GM18870 (cell line): Measurements from ENCODE around the gene LYST.
"Not testable (repeated sequence)": the region's sequence is repeated elsewhere in the genome, so short reads cannot be mapped to it uniquely, and the experiment has no call there.

ENCODE experiments used
- ATAC-seq: cut with Tn5 transposase; IDR thresholded peaks from one replicate; pipeline ENCODE4 v1.9.1; 2021; ENCODE audit warnings: moderate library complexity; ENCODE audit not compliant: unreplicated experiment

LYST gene

DNA sequence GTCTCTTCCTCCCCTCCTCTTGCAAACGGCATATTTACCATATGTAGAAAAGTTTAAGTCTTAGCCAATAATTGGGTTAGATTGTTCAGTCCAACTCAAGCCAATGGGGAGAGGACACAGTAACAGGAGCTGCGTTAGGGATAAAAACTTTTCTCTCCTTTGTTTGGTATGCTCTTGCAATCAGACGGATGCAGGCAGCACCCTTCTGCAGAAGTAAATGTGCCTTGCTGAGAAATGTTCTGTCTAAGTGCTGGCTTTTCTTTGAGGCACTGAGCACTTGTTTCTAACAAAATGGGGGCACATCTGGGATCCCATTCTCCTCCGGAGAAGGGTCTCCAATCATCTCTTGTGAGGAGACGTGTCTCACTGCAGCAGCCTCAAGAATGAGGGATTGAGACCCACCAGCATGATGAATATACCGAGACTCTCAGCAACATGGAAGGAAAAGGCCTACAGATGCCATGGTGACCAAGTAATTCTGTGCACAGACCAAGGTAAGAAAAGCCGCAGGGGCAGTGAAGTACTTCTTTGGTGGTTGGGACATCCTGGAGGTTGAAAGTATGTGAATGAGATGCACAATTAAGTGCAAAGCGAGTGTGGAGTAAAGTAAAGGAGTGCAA, 196.4 kb downstream of the LYST start:
- ATAC-seq, result no peak

GRCh38 chr1:235669277-235669676, 197.4 kb downstream of the LYST start:
- no peak for ATAC-seq

- no peak for ATAC-seq
Measured at GRCh38 chr1:235663628-235664027, 203.1 kb downstream of the LYST start.

GRCh38 chr1:235661568-235661967, 205.1 kb downstream of the LYST start:
- ATAC-seq, result no peak

DNA sequence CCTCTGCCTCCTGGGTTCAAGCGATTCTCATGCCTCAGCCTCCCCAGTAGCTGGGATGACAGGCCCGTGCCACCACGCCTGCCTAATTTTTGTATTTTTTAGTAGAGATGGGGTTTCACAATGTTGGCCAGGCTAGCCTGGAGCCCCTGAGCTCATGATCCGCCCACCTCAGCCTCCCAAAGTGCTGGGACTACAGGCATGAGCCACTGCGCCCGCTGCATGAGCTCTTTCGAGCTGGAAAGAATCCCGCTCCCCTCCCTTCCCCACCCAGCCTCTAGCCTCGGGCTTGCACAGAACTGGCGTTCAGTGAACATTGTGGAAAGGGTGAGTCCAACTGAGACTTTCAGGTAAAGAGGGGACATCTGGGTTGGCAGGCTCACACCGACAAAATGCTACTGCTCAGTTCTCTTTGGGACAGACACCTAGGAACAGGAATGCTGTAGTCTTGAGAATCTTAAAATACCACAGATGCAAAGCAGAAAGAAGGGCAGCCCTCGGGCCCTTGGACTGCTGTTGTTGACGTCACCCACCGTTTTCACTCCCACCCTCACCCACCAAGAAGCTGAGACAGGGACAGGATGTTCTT, 207.4 kb downstream of the LYST start:
- no peak for ATAC-seq

- ATAC-seq, result no peak
Measured at GRCh38 chr1:235657747-235658526, 208.8 kb downstream of the LYST start.

DNA sequence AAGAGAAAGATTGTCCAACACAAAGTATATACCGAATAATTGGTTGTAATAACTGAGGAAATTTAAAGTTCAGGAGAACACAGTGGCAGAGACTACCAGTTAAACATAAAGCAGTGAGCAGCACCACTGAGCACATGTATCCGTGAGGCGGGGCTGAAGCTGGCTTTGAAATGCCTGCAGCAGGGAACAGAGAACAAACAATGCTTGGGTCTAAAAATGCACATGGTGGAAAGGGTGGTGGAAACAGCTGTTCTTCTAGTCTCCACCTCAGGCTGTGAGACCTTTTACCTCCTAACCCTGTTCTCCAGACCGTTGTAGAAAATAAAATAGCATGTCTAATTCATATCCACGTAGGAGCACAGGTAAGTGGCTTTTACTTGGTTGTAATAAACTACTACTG, 209.4 kb downstream of the LYST start:
- no peak for ATAC-seq

DNA sequence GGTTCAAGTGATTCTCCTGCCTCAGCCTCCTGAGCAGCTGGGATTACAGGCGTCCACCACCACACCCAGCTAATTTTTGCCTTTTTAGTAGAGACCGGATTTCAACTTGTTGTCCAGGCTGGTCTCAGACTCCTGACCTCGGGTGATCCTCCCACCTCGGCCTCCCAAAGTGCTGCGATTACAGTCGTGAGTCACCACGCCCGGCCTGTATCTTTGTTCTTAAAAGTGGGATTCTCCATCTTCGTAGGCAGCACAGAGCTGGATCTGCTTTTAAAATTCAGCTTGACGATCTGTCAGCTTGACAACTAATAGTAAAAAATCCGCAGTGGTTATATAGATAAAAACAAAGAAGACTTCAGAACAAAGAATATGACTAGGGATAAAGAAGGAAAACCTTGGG, 214.3 kb downstream of the LYST start:
- no peak for ATAC-seq

- ATAC-seq, result no peak
Measured at GRCh38 chr1:235651170-235651806, 215.4 kb downstream of the LYST start.

GRCh38 chr1:235650341-235651169, 216.2 kb downstream of the LYST start:
- ATAC-seq, result no peak

GRCh38 chr1:235649368-235650163, 217.1 kb downstream of the LYST start, which contains the start of gene GNG4:
Gene GNG4 (minus strand): TSS chr1:235649784. CDS start chr1:235583838, 65,946 bp downstream.
- ATAC-seq, result no peak

DNA sequence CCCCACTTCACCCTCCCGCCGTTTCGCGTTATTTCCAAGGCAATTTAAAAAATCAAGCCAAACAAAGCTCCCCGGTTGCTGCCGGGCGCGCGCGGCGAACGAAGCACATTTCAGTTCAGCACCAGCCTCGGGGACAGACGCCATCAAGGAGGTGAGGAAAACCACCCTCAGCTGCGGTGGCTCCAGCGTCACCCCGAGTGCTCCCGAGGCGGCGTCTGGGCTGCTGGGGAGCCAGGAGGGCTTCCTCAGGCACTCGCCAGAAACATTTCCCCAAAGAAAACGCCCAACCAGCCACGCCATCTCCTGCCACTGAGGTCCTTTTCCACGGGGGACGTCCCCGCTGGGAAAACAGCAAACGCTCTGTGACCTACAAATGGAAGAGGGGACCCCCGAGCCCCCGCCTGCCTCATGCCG, 217.7 kb downstream of the LYST start:
- ATAC-seq, result no peak

- ATAC-seq, result no peak
Measured at GRCh38 chr1:235648407-235648907, 218.2 kb downstream of the LYST start.

DNA sequence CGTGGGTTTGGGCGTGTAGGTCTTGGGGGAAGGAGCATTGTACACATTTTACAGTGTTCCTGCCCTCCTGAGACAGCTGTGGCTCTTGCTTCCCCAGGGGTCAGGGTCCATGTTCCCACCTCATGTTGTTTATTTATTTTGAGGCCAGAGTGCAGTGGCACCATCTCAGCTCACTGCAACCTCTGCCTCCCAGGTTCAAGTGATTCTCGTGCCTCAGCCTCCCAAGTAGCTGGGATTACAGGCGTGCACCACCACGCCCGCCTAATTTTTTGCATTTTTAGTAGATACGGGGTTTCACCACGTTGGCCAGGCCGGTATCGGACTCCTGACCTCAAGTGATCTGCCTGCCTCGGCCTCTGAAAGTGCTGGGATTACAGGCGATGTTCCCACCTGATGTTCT, 219.2 kb downstream of the LYST start:
- ATAC-seq, result not testable (repeated sequence)

DNA sequence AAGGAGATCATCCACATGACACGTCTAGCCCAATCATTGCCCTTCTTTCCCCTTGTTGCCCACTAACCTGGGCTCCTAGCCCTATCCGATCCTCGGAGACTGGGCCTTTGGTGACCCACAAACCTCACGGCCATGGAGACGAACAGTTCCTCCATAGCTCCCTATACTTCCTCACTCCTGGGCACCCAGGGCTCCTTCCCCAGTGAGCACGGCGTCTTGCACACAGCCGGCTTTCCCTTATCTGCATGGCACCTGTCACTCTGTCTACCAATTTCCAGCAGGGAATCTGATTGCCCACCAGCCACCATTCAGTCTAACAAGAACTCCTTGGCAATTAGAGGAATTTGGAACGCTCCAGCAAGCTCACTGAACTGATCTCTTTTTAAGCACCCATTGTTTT, 220.2 kb downstream of the LYST start:
- ATAC-seq, result no peak

GRCh38 chr1:235644693-235645305, 221.9 kb downstream of the LYST start:
- ATAC-seq, result no peak

- no peak for ATAC-seq
Measured at GRCh38 chr1:235643837-235644692, 222.6 kb downstream of the LYST start.

DNA sequence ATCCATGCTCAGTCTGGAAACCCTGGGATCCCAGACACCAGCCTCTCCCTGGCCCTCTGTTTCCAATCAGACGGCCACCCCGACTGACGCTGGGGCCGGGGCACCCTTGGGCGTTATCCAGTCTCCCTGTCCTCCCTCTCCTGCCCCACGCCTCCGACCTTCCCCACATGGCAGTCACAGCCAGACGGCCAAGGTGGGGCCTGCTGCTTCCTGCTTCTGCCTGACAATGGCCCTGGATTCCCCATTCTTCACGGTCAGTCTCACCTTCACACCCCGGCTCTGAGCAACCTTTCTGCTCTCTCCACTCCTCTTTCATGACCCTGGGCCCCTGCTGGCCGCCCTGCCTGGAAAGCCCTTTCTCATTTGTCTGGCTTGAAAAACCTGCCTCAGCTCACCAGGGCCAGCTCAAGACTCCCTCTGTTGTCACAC, 223.7 kb downstream of the LYST start:
- ATAC-seq, result no peak
